Measurements from ENCODE around the gene ABCA8.
A peak's percentile ranks its signal among the peaks of the same experiment; 100 is the strongest.
"Not testable (repeated sequence)": the region's sequence is repeated elsewhere in the genome, so short reads cannot be mapped to it uniquely, and the experiment has no call there.

The ABCA8 gene, protein sequence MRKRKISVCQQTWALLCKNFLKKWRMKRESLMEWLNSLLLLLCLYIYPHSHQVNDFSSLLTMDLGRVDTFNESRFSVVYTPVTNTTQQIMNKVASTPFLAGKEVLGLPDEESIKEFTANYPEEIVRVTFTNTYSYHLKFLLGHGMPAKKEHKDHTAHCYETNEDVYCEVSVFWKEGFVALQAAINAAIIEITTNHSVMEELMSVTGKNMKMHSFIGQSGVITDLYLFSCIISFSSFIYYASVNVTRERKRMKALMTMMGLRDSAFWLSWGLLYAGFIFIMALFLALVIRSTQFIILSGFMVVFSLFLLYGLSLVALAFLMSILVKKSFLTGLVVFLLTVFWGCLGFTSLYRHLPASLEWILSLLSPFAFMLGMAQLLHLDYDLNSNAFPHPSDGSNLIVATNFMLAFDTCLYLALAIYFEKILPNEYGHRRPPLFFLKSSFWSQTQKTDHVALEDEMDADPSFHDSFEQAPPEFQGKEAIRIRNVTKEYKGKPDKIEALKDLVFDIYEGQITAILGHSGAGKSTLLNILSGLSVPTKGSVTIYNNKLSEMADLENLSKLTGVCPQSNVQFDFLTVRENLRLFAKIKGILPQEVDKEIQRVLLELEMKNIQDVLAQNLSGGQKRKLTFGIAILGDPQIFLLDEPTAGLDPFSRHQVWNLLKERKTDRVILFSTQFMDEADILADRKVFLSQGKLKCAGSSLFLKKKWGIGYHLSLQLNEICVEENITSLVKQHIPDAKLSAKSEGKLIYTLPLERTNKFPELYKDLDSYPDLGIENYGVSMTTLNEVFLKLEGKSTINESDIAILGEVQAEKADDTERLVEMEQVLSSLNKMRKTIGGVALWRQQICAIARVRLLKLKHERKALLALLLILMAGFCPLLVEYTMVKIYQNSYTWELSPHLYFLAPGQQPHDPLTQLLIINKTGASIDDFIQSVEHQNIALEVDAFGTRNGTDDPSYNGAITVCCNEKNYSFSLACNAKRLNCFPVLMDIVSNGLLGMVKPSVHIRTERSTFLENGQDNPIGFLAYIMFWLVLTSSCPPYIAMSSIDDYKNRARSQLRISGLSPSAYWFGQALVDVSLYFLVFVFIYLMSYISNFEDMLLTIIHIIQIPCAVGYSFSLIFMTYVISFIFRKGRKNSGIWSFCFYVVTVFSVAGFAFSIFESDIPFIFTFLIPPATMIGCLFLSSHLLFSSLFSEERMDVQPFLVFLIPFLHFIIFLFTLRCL (N-terminal part only)

GRCh38 chr17:68955181-68955841 is at the start of gene ABCA8:
Gene ABCA8 (minus strand): TSS chr17:68955392. CDS start chr17:68942034, 13,358 bp downstream.
- DNase-seq (ENCODE audit: low spot score) = no peak

- not testable (repeated sequence) for DNase-seq (ENCODE audit: low spot score)
Measured at GRCh38 chr17:69004759-69005158, 49.6 kb upstream of the ABCA8 start.

DNA sequence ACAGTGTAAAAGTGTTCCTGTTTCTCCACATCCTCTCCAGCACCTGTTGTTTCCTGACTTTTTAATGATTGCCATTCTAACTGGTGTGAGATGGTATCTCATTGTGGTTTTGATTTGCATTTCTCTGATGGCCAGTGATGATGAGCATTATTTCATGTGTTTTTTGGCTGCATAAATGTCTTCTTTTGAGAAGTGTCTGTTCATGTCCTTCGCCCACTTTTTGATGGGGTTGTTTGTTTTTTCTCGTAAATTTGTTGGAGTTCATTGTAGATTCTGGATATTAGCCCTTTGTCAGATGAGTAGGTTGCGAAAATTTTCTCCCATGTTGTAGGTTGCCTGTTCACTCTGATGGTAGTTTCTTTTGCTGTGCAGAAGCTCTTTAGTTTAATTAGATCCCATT is 44.6 kb upstream of the ABCA8 start:
- not testable (repeated sequence) for DNase-seq (ENCODE audit: low spot score)

DNA sequence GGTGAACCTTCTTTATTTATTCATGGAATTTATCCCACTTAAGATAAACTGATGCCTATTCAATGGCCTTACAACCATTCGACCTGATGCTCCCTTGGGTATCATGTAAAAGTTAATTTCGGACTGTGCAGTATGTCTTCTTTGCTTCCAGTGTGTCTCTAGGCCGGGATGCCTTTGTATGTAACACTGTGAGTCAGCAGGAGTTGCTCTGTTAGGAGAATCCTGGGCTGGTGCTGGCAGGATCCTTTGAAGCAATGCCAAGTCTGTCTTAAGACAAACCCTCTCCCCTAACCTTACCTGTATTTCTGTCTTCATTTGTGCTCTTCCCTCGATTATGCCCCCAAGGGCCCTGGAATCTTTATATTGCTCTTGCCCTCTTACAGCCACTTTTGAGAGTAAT is 37.9 kb upstream of the ABCA8 start:
- DNase-seq (ENCODE audit: low spot score) = peak; percentile 11

DNA sequence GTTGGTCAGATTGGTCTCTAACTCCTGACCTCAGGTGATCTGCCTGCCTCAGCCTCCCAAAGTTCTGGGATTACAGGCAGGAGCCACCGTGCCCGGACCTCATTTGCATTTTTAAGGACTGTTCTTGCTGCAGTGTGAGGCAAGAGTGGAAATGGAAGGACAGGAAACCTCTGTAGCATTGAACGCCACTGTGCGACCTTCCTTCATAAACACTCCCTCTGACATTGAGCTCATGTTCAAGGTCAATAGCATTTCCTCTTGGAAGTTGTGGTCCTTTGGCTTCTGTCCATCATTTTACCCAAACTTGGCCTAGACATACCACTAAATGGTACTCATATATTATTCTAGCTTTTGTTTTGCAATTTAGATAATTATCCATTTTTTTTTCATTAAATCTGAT is 32.8 kb upstream of the ABCA8 start:
- DNase-seq (ENCODE audit: low spot score) = no peak

GRCh38 chr17:68981288-68981687 is 26.1 kb upstream of the ABCA8 start:
- DNase-seq (ENCODE audit: low spot score) = peak; percentile 46

- DNase-seq (ENCODE audit: low spot score) = no peak
Measured at GRCh38 chr17:68973098-68973846, 18.1 kb upstream of the ABCA8 start.

GRCh38 chr17:68972119-68972704 is 17.0 kb upstream of the ABCA8 start:
- peak; percentile 9 for DNase-seq (ENCODE audit: low spot score)

DNA sequence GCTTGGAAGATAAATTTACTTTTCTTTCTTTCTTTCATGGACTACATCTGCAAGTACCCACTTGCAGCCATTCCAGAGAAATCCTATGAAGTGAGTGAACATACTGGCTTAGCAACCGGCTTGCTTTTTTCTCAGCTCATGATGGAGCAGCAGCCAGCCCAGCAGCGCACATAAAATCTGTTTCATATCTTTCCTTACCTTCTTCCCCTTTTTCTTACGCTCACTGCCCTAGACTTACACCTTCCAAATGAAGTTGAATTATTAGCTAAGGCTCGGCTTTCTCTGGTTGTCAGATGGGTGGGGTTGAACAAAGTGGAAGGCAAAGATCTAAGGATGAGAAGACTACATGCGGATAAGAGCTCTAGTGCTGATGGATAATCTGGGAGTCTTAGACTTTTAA is 13.9 kb upstream of the ABCA8 start:
- DNase-seq (ENCODE audit: low spot score) = no peak

DNA sequence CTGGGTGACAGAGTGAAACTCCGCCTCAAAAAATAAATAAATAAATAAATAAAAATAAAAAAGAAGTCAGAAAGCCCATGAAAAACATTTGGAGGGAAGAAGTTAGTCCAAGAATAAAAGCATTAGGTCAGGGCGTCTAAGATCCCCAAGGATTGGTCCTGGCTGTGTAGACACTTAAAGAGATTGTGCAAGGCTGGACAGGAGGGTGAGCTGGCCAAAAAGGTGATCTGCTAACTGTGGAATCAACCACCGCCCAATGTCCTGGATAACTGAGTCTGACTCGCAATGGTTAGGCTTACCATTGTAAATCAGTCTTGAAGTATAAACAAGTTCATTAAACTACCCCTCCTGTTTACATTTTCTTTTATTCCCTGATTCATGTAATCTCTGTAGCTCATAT is 8.8 kb upstream of the ABCA8 start:
- no peak for DNase-seq (ENCODE audit: low spot score)

DNA sequence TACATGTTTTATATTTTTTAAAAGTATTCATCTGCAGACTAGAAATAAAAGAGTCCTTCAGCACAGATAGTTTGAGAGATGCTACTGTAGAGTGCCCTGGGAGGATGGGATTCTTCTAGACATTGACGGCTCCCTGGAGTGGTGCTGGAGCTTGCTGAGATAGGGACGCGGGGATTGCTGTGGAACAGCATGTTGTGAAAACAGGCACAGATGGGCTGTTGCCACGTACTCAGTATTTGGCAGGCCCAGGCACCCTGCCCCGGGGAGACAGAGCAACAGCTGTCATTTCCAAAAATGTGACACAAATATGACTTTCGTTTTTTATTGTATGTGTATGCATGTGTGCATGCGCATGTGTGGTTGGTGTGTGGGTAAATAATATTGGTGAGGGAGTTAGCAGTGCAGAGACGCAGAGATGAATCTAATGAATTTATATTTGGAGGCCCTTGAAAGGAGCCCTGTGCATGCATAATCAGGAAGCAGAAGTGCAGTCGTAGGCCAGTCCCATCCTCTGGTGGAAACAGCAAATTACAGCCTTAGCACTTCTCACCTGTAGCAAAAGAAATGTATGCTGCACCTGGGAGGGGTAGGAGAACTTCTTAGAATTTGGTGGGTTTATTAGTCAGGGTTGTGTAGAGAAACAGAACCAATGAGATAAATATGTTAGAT is 6.2 kb upstream of the ABCA8 start:
- no peak for DNase-seq (ENCODE audit: low spot score)

GRCh38 chr17:68959117-68959516 is 3.9 kb upstream of the ABCA8 start:
- not testable (repeated sequence) for DNase-seq (ENCODE audit: low spot score)

DNA sequence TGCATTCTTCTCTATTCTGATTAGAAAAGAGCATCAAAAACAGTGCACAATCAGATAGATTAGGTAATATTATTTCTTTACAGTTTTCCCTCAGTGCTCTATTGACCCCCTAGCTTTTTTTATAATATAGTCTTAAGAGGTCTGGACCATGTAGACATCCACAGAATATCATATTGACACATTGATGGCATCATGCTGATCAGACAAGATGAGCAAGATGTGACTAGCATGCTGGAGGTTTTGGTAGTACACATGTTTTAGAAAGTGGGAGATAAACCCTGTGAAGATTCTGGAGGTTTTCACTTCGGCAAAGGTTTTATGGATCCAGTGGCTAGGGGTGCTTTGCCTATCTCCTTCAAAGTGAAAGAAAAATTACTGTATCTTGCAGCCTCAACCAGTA is 2.8 kb upstream of the ABCA8 start:
- DNase-seq (ENCODE audit: low spot score) = no peak

GRCh38 chr17:68954146-68954896 is 871 bp downstream of the ABCA8 start:
- DNase-seq (ENCODE audit: low spot score) = no peak

DNA sequence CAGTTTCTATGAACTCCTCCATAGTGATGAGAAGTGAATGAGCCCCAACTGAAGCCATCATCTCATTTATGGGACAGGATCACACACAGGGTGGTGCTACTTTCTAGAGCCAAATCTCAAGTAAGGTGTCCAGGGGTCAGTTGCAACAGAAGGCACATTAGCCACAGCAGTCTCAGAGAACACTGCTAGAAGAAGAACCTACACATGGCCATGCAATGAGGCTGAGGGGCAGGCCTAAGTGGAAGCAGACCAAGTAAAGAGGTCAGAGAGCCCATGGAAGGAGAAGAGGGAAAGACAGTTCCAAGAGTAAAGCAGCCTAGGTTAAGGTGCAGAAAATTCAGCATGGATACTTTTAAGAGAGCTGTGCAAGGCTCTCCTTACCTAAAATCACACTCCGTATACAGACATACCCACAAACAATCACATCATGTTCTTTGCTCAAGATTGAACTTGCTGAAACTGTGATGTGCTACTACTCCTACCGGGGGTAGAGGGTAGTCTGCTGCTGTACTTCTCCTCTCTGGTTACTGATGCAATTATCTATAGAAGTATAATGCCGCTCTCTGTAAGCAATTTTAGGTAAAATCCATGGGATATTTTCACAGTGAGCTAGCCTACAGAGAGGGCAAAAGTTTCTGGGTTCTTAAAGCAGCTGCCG is 1.7 kb downstream of the ABCA8 start:
- no peak for DNase-seq (ENCODE audit: low spot score)

- DNase-seq (ENCODE audit: low spot score) = no peak
Measured at GRCh38 chr17:68950725-68951124, 4.5 kb downstream of the ABCA8 start.

DNA sequence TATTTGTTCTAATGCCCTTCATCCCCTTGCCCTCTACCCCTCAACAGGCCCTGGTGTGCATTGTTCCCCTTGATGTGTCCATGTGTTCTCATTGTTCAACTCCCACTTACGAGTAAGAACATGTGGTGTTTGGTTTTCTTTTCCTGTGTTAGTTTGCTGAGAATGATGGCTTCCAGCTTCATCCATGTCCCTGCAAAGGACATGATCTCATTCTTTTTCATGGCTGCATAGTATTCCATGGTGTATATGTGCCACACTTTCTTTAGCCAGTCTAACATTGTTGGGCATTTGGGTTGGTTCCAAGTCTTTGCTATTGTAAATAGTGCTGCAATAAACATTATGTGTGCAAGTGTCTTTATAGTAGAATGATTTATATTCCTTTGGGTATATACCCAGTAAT is 7.3 kb downstream of the ABCA8 start:
- DNase-seq (ENCODE audit: low spot score) = not testable (repeated sequence)

DNA sequence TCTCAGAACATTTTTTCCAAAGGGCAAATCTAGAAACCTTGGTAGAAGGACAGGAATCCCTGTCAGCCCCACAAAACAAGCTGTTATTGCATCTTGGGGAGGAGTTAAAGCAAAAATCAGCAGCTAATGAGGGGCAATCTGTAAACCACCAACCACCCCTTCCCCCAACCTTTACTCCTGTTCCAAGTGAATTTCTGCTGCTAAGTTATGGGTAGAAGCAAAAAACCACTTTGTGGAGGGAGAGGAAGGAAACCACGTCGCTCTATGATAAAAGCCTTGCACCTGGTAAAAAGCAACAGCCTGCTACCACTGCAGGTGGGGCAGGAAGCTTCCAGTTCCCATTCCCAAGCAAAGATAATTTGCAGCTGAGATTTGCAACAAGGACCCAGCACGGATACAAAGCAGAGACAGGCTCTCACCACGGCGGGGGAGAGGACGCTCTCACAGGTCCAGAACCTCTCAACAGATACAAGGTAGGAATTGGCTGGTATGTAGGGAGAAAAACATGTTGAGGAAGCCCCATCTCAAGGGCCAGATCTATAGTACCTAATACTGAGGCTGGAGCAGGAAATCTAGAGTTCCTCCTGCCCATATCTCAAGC is 10.7 kb downstream of the ABCA8 start:
- no peak for DNase-seq (ENCODE audit: low spot score)

All from SW480 (cell line).